SH-SY5Y (cell line): ENCODE results near the gene TSPEAR.

ENCODE experiments used
- GATA2 ChIP-seq: IDR thresholded peaks from 2 replicates; pipeline ENCODE4 v1.6.1; 2011; ENCODE audit warnings: mild to moderate bottlenecking, low read depth, low read length
- GATA3 ChIP-seq: IDR thresholded peaks from 2 replicates; pipeline ENCODE4 v1.6.1; 2011; ENCODE audit warnings: low read depth, mild to moderate bottlenecking, low read length, moderate library complexity

Gene TSPEAR

DNA sequence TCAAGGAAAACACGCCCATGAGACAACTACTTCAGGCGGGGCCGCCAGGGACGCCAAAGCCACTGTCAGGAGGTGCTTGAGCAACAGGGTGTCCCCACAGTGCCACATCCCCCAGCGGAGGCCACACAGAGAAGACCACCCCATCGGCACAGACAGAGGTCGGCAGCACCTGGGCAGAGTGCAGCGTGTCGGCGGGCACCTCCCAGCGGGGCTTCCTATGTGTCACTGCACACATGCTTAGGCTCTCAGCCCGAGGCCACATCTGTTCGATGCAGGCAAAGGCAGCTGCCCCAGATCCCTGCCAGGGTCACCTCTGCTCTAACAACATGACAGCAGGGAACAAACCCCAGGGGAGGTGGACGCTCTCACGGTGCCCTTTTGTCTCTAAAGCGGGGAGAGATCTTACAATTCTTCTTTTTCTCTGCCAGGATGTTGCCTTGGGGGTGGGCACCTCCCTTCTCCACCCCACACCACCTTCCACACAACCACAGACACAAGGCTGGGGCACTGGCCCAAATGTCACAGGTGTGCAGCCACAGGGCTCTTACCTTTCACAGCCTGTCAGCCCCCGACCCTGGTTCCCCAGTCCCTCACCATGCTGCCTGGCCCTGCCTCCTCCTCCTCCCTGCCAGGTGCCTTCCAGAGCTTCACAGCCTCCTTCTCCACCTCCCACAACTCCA lies 95.3 kb downstream of the TSPEAR start:
- TF ChIP-seq GATA3 = no peak
- no peak for TF ChIP-seq GATA2

DNA sequence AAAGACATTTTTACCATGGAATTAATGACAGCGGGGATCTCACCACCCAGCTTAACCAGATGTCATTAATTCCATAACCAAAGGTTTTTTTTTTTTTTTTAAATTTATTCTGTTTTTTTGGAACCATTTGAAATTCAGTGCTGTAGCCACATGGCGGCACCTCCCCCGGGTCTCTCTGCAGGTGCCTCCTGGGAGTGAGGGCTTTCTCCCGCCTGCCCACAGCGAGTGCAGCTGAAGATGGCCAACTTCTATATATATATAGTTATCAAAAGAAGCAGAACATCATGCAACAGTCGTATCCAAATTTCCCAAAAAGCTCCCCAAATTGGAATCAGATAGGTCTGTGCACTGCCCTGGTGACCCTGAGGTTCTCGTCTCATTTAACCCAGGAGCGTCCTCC lies 95.9 kb downstream of the TSPEAR start:
- TF ChIP-seq GATA2 (no peak), GATA3 (no peak)

DNA sequence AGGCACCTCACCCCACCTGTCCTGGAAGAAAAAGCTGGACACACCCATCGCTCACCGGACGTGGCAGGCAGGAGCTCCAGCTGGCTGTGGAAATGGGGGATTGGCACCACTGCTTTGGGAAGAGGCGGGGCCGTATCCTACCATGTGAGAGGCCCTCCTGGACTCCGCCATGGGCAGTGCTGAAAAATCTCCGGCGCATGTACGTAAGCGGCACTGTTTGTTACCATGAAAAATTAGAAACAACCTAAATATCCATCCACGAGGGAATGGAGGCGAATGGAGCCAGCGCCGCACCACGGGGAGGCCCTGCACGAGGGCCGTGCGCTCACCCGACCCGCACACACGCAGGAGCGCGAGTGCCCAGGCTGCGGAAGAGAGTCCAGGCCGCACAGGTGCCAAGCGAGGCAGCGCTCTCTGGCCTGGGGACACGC lies 96.4 kb downstream of the TSPEAR start:
- TF ChIP-seq GATA3 (no peak), GATA2 (no peak)

DNA sequence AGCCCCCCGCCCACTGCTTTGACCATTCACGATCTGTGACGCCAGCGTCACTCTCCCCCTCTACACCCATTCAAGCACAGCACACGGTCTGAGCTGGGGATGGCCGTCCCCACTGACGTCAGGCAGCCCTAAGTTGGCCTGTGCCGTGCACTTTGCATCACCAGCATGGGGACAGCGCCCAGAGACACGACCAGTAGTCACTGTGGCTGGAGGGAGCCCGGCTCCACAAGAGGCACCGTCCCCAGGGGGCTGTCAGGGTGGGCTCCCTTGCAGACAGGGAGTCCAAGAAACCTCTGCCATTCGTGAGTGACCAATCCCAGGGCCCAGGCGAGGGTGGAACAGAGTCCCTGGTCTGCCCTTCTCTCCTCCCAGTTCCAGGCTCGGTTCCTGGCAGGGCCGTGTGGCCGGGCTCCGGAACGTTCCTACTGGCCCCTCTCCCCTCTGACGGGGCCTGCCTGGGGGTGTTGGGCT lies 97.2 kb downstream of the TSPEAR start:
- no peak for TF ChIP-seq GATA2
- TF ChIP-seq GATA3 = no peak

DNA sequence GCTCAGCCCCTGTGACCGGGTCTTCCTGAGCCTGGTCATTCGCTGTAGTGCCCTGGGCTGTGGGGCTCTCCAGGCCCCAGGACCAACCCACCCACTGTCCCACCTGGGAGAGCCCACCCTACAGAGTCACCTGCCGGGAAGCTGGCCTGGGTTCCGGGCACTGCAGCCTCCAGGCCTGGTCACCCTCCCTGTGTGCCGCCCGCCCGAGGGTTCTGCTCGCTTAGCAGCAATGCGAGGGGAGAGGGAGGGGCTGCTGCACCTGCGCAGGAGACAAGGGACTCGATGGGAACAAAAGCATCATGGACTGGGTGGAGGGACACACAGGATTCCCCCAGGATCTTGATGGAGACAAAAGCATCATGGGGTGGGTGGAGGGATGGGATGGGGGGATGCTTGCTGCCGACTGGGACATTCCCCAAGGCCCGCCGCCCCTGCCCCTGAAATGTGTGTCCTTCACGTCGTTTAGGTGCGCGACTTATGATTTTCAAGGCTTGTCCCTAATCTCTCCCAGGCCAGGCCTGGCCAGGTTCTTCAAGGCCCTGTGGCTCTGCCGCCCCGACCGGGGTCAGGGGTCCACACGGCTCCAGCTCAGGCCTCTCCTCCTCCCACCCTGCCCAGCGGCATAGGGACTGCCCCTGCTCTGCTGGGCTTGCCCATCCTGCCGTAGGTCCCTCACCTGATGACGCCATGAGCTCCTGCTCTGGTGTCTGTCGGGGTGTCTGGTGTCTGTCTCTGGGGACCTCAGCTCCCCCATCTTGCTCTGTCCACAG lies 97.8 kb downstream of the TSPEAR start:
- TF ChIP-seq GATA2 (no peak), GATA3 (no peak)

DNA sequence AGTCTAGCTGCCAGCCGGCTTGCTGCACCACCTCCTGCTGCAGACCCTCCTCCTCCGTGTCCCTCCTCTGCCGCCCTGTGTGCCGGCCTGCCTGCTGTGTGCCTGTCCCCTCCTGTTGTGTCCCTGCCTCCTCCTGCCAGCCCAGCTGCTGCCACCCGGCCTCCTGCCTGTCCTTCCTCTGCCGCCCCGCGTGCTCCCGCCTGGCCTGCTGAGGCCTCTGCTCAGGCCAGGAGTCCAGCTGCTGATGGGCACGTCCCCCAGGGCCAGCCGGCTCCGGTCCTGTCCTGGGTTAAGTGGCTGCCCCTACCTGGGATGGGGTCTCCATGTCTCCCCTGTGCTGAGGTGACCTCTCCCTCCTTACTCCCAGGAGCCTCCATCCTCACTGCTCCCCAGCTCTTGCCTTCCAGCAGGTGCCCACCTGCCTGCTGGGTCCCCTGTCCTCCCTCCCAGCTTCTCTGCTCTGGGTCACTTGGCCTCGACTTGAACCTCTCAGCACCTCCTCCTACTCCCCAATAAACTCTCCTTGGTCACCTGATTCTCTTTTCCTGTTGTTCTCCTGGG lies 98.6 kb downstream of the TSPEAR start:
- TF ChIP-seq GATA3 = no peak
- no peak for TF ChIP-seq GATA2

DNA sequence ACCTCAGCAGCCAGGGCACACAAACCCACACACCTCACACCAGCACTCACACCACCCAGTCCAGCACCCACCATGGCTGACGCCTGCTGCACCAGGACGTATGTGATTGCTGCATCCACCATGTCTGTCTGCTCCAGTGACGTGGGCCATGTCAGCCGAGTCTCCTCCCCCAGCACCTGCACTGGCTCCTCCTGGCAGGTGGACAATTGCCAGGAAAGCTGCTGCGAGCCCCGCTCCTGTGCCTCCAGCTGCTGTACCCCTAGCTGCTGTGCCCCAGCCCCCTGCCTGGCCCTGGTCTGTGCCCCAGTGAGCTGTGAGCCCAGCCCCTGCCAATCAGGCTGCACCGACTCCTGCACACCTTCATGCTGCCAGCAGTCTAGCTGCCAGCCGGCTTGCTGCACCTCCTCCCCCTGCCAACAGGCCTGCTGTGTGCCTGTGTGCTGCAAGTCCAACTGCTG lies 99.3 kb downstream of the TSPEAR start, which contains the start of gene KRTAP10-8:
Gene KRTAP10-8 (plus strand): TSS at position 51 of the 458 bp plus-strand sequence. CDS start 22 bp downstream, at position 73.
- TF ChIP-seq GATA3 (no peak), GATA2 (no peak)

DNA sequence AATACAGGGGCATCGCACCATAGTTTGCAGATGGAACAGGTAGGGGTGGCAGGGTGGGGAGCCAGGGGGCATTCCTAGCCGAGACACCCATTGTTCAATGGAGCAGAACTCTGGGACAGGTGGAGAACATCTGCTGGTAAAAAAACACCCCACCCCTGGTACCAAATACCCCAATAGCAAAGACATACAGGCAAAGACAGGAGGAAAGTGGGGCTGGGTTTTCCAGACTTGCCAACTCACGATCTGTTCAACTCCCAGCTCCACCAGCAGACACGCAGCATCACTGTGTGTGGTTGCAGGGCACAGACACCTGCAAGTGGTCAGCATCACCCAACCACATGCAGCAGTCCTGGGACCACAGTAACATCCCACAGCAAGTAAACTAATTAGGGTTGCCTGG lies 99.8 kb downstream of the TSPEAR start:
- TF ChIP-seq GATA3 (no peak), GATA2 (no peak)

DNA sequence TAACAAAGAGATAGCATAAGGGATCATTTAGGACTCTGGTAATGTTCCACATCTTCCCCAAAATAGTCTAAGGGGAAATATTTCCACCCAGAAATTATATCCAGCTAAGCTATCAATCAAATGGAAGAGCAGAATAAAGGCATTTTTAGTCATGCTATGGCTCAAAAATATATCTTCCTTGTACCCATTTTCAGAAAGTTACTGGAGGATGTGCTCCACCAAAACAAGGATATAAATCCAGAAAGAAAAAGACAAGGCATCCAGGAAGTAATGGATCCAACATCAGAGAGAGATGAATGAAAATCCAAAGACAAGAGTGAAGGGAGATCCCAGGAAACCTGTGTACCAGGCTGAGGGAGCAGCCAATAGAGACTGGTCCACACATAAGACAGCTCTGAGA lies 102.2 kb downstream of the TSPEAR start:
- no peak for TF ChIP-seq GATA3
- no peak for TF ChIP-seq GATA2

DNA sequence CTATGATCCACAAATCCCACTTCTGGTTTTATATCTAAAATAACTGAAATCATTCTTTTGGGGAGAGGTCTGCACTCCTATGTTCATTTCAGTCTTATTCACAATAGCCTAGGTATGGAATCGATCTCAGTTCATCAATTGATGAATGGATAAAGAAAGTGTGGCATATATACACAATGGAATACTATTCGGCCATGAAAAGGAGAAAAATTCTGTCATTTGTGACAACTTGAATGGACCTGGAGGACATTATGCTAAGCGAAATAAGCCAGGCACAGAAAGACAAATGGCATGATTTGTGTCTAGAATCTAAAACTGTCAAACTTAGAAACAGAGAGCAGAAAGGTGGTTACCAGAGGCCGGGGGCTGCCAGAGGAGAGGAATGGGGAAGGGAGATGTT lies 104.9 kb downstream of the TSPEAR start:
- no peak for TF ChIP-seq GATA3
- no peak for TF ChIP-seq GATA2

DNA sequence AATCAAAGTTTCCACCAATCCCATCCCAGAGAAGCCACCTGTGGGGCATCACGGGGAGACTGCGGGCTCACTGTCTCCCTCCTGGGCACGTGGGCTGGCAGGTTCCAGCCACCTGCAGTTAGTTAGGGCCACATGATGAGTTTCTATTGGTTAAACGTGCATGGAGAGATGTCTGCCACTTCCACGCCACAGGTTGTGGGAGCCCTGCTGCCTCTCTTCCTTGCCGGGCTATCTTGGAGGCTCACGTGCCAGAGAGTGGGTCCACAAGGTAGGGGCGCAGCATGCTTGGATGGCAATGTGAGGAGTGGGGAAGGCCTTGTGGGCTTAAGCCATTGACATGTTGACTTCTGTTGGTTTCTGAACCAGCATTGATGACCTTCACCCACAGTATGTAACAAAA lies 107.5 kb downstream of the TSPEAR start:
- TF ChIP-seq GATA3 (no peak), GATA2 (no peak)

DNA sequence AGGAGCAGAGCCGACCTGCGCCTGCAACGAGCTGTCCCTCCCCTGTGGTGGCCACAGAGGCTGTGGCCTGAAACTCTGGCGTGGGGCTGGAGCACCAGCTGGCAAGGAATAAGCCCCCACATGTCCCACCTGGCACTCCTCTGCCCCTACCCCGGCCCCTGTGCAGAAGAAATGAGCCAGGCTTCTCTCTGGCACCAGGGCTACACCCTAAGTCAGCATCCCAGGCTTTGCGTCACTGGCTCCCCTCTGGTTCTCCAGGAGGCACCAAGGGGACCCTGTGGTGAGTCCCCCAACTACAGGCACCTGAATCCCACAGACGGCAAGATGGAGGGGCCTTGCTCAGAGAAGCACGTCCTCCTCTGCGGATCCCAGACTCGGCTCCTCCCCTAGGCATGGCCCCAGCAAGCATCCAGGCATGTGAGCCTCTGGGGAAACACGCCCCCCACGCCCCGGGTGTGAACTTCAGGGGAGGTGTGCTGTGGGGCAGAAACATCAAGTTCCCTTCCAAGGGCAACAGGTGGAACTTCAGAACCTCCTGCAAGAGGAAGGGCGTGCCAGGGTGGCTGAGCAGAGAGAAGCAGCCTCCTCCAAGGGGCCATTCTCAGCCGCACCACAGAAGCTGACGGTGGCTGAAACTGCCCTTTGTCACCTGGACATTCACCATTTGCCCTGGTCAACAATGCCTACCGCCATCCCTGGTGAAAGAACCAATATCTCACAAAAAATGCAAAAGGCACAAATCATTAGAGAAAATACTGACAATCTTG lies 108.1 kb downstream of the TSPEAR start:
- TF ChIP-seq GATA2 (no peak), GATA3 (no peak)

DNA sequence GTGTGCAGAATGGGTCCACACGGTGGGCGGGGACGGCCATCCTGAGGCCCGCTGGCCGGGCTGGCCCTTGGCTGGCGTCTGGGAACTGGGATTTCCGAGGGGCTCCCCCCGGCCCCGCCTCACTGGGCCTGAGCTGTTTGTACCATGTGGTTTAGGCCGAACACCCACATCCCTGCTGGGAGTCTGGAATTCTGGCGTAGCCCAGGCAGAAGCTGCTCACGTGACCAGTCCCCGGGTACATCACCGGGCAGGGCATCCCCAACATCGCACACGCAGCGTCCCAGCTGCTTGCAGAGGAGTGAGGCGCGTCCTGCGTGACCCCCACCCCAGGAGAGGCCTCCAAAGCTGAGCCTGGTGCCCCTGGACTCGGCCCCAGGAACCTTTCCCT lies 108.9 kb downstream of the TSPEAR start:
- no peak for TF ChIP-seq GATA3
- TF ChIP-seq GATA2 = no peak
